HepG2 (cell line): ENCODE measurements around the gene ADPRHL1. TPM values are rescaled to one million over a fixed set of nuclear protein-coding genes. Genes with fewer than 3 reads are reported as not detected.
A peak's percentile ranks its signal among the peaks of the same experiment; 100 is the strongest.

Source experiments
- ATAC-seq: fragments of 200-7000 bp; cut with Tn5 transposase; 3 replicates; pipeline ENCODE4 v1.9.1; 2020; ENCODE audit warnings: mild to moderate bottlenecking, moderate library complexity
- BruUV-seq: library from RNA; stranded (reverse); fragments of 400-500 nt; replicated peaks from 2 replicates; lab custom pipeline; 2021; lab: Mats Ljungman, UMichigan
- CTCF ChIA-PET: fragments of 300-600 bp; formaldehyde crosslinking; extraction: SDS; loops from one replicate; lab custom pipeline; 2021; ENCODE audit warnings: low total read pairs, inconsistent platforms, low intra/inter-chr PET ratio; lab: Yijun Ruan, JAX
- POLR2A ChIA-PET: fragments of 350-600 bp; sonication (Branson Sonifier 250); formaldehyde crosslinking; loops from one replicate; lab custom pipeline; 2020; ENCODE audit warnings: antibody characterized with exemption, inconsistent platforms; lab: Yijun Ruan, JAX
- DNase-seq: peaks from one replicate; pipeline ENCODE4 v3.0.0-alpha.2; 2015; ENCODE audit warnings: low spot score
- FAIRE-seq: peaks from 3 replicates; lab custom pipeline; 2011; peaks lifted over from hg19 to GRCh38; lab: Jason Lieb, UNC
- H2AFZ ChIP-seq: one replicate; pipeline ENCODE4 v1.6.1; 2011; ENCODE audit warnings: low read length, inconsistent platforms
- H3K27ac ChIP-seq: fragments of 300-600 bp; 3 replicates; pipeline ENCODE4 v1.8.0; 2011; ENCODE audit warnings: mixed run types, mild to moderate bottlenecking, mixed read lengths, low read length, inconsistent platforms; ENCODE audit not compliant: insufficient read depth; ENCODE audit errors: extremely low read length
- H3K27me3 ChIP-seq, 2 experiments: fragments of 200-600 bp in 1 of 2; 2 replicates in 1 of 2; 3 replicates in 1 of 2; pipeline versions ENCODE4 v1.6.0 to v1.8.0; 2011; ENCODE audit warnings: low read length in 2 of 2, mild to moderate bottlenecking in 2 of 2, moderate library complexity in 2 of 2, inconsistent platforms in 1 of 2; ENCODE audit not compliant: insufficient read depth in 2 of 2, control insufficient read depth in 1 of 2
- H3K36me3 ChIP-seq, 2 experiments: fragments of 200-600 bp in 1 of 2; replicated peaks in 1 of 2; 2 replicates in 1 of 2; 3 replicates in 1 of 2; pipeline versions ENCODE4 v1.5.1 to v1.8.0; 2011; ENCODE audit warnings: low read length in 2 of 2, inconsistent platforms in 1 of 2; ENCODE audit not compliant: insufficient read depth in 2 of 2, control insufficient read depth in 1 of 2
- H3K4me1 ChIP-seq: 2 replicates; pipeline ENCODE4 v1.5.1; 2012; ENCODE audit warnings: low read length, inconsistent platforms; ENCODE audit not compliant: insufficient read depth
- H3K4me2 ChIP-seq: 2 replicates; pipeline ENCODE4 v1.6.0; 2011; ENCODE audit warnings: low read depth, low read length, inconsistent platforms
- H3K4me3 ChIP-seq, 3 experiments: fragments of 200-600 bp in 1 of 3; sonication (generic), shearing (Covaris generic) in 1 of 3; replicated peaks in 1 of 3; 2 replicates each; pipeline ENCODE4 v1.5.1; 2011 to 2016; ENCODE audit warnings: low read length in 3 of 3, inconsistent platforms in 2 of 3, low read depth in 2 of 3, mild to moderate bottlenecking in 2 of 3, control low read depth in 1 of 3, mixed read lengths in 1 of 3; ENCODE audit not compliant: insufficient read depth in 1 of 3
- H3K79me2 ChIP-seq: one replicate; pipeline ENCODE4 v1.6.1; 2011; ENCODE audit warnings: low read length, inconsistent platforms; ENCODE audit not compliant: insufficient read depth
- H3K9ac ChIP-seq: 2 replicates; pipeline ENCODE4 v1.6.0; 2011; ENCODE audit warnings: mild to moderate bottlenecking, low read depth, low read length, inconsistent platforms; ENCODE audit not compliant: insufficient read depth
- H3K9me3 ChIP-seq: 2 replicates; pipeline ENCODE4 v1.5.1; 2012; ENCODE audit warnings: mild to moderate bottlenecking, low read length
- H4K20me1 ChIP-seq: 2 replicates; pipeline ENCODE4 v1.6.0; 2011; ENCODE audit warnings: inconsistent platforms, mild to moderate bottlenecking, low read length, moderate library complexity; ENCODE audit not compliant: insufficient read depth
- PBX2 ChIP-seq: IDR thresholded peaks from 2 replicates; pipeline ENCODE4 v1.6.1; 2016; ENCODE audit warnings: control low read depth
- ZNF788 ChIP-seq: sonication (generic); formaldehyde crosslinking; IDR thresholded peaks from 2 replicates; pipeline ENCODE4 v1.5.0; 2020; ENCODE audit warnings: mild to moderate bottlenecking, missing genetic modification reagents, borderline replicate concordance
- WGBS: methylation state at CpG from one replicate; pipeline ENCODE4 v1.1.6; 2017; ENCODE audit warnings: low lambda C conversion rate; 5-methylcytosine and 5-hydroxymethylcytosine counted together
- in situ Hi-C: cut with HindIII; loops from 2 replicates; pipeline ENCODE4 v1.10.0; 2017; ENCODE audit warnings: low pct_unique_long_range_greater_than_20kb; ENCODE audit not compliant: extremely low pct_ligation_motif_present
- intact Hi-C: fragments of 100-400 bp; cut with micrococcal nuclease; formaldehyde crosslinking; loops from one replicate; pipeline ENCODE4 v1.10.0; 2022; ENCODE audit not compliant: unreplicated experiment
- polyA plus RNA-seq, 8 experiments: library from polyadenylated mRNA; depleted of rRNA in 3 of 8; stranded (reverse) in 7 of 8; unstranded in 1 of 8; fragments of >200 nt; fragmentation: Illumina TruSeq in 4 of 8; extraction: Trizol in 4 of 8; gene quantifications; 2 replicates each; pipeline versions ENCODE4 v1.2.1 to v1.2.3, GENCODE V29; 2011 to 2016; ENCODE audit warnings: low read depth in 4 of 8, missing spikeins in 1 of 8, mixed read lengths in 1 of 8; ENCODE audit not compliant: insufficient read depth in 1 of 8
- total RNA-seq, 5 experiments: library from RNA; depleted of rRNA; stranded (reverse); fragments of >200 nt; fragmentation: Illumina TruSeq; extraction: Trizol; gene quantifications; 2 replicates each; pipeline ENCODE4 v1.2.3, GENCODE V29; 2016; ENCODE audit warnings: low read depth in 1 of 5
- TF ChIP-seq, protein P1 (sequence below): sonication (generic); formaldehyde crosslinking; IDR thresholded peaks from 2 replicates; pipeline ENCODE4 v1.4.0; 2020; ENCODE audit warnings: missing genetic modification reagents

Gene ADPRHL1
- total and polyA plus RNA-seq, 2 of the 13 experiments (the other 11 are each of a cell fraction or from before 2014, with no cell fraction given), result 0.34 to 0.40 TPM

DNA sequence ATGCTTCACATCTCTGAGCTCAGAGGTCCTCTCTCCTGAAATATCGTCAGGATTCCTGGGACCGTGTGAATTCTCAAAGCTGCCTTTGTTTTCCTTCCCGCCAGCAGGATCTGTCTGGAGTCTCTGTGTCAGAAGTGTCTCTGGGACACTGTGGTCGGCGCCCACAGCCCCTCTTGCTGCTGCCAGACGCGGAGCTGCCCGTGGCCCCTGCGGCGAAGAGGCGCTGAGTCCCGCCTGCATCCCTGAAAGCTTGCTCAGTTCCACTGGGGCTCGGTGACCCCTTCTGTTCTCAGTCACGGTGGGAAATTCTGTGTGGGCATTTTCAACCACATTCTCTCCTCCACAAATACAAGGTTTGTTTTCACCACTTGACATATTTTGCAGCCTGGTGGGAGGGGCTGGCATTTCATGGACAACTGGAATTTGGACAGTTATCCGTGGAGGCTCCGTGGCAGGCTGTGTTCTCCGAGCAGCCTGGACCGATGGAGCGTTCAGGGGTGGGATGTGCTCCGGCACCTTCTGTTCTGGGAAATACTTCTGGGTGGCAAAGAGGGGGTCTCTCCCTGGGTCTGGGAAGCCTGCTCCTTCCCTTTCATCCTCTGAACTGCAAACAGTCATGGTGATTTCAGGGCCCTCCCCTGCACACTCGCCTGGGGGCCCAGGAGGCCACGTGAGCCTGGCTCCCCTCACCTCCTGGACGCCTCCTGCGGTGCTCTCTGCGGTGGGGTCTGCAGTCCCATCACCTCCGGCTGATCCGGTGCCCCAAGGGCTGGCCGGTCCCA, 46.8 kb downstream of the ADPRHL1 start:
- TF ChIP-seq, protein P1, sequence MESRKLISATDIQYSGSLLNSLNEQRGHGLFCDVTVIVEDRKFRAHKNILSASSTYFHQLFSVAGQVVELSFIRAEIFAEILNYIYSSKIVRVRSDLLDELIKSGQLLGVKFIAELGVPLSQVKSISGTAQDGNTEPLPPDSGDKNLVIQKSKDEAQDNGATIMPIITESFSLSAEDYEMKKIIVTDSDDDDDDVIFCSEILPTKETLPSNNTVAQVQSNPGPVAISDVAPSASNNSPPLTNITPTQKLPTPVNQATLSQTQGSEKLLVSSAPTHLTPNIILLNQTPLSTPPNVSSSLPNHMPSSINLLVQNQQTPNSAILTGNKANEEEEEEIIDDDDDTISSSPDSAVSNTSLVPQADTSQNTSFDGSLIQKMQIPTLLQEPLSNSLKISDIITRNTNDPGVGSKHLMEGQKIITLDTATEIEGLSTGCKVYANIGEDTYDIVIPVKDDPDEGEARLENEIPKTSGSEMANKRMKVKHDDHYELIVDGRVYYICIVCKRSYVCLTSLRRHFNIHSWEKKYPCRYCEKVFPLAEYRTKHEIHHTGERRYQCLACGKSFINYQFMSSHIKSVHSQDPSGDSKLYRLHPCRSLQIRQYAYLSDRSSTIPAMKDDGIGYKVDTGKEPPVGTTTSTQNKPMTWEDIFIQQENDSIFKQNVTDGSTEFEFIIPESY (CRISPR knock-in tag), result no peak
- no peak for TF ChIP-seq ZNF788 (CRISPR knock-in tag)
- TF ChIP-seq PBX2 (CRISPR knock-in tag), result no peak
- Histone ChIP-seq H3K4me2 (peak overlapping the region; percentile 76; the same call in 1 of the 2 replicates), H3K4me1 (peaks cover 65% of the 10 kb centered on the region), H3K79me2 (no peaks in the 10 kb centered on the region), H4K20me1 (no peaks in the 10 kb centered on the region), H3K27me3 (peaks cover 21 to 93% of the 10 kb centered on the region in 2 experiments), H3K27ac (no peak overlapping the region), H3K4me3 (no peak overlapping the region), H3K9ac (no peak overlapping the region), H3K36me3 (no peaks in the 10 kb centered on the region), H3K9me3 (no peaks in the 10 kb centered on the region), H2AFZ (no peak overlapping the region)
- 34% methylated on average over 23 of the region's 28 CpGs for WGBS
- ChIA-PET CTCF (no interaction called here), POLR2A (no interaction called here)
- ATAC-seq, result no peak
- intact Hi-C loops, result no loop called here
- no TSS peak for BruUV-seq
- in situ Hi-C loops, result loop anchor here (5.0 kb wide), 1 partner anchor 46 kb away; the partner anchor contains the start of gene ADPRHL1
- no peak for FAIRE-seq
- DNase-seq, result no peak
